ENCODE results near the gene LRRC66. TPM values are rescaled to one million over a fixed set of nuclear protein-coding genes. Genes with fewer than 3 reads are reported as not detected.

The LRRC66 gene
- polyA plus RNA-seq, 1 experiment, result 0.22 TPM

GRCh38 chr4:52036886-52037530, 16.8 kb upstream of the LRRC66 start:
- H3K27me3 ChIP-seq (ENCODE audit: control insufficient read depth, insufficient read depth, low read length), result peaks cover 5% of the 10 kb centered on the region
- POLR2A ChIA-PET, result interaction anchor here (1.5 kb wide), 1 partner anchor 194 kb away, joined by 5 read pairs; the partner anchor contains the start of gene DCUN1D4
- peak overlapping the region; percentile 82 for H3K4me3 ChIP-seq (ENCODE audit: low read depth, low read length)
- H3K9me3 ChIP-seq (ENCODE audit: control insufficient read depth, insufficient read depth, low read length), result no peaks in the 10 kb centered on the region
- TF ChIP-seq CTCF (IDR thresholded peaks at IDR 0.05; ENCODE audit: low read depth, low read length), result no peak
- no peak for DNase-seq (ENCODE audit: low read depth, low spot score)
- no peak overlapping the region for H3K27ac ChIP-seq (ENCODE audit: low read depth, low read length)
- CTCF ChIA-PET, result interaction anchor here (0.8 to 1.4 kb wide), 3 partner anchors 11 to 141 kb away, joined by 3 to 4 read pairs (median 3); no protein-coding TSS in a partner anchor

GRCh38 chr4:52035190-52035589, 15.0 kb upstream of the LRRC66 start:
- no peaks in the 10 kb centered on the region for H3K9me3 ChIP-seq (ENCODE audit: control insufficient read depth, insufficient read depth, low read length)
- CTCF ChIA-PET, result interaction anchor here (1.3 to 2.2 kb wide), 2 partner anchors 139 to 204 kb away, joined by 3 to 13 read pairs; no protein-coding TSS in a partner anchor
- no peaks in the 10 kb centered on the region for H3K27me3 ChIP-seq (ENCODE audit: control insufficient read depth, insufficient read depth, low read length)
- POLR2A ChIA-PET, result no interaction called here
- no peak overlapping the region for H3K27ac ChIP-seq (ENCODE audit: low read depth, low read length)
- H3K4me3 ChIP-seq (ENCODE audit: low read depth, low read length), result no peak overlapping the region
- no peak for DNase-seq (ENCODE audit: low read depth, low spot score)
- TF ChIP-seq CTCF (IDR thresholded peaks at IDR 0.05; ENCODE audit: low read depth, low read length), result no peak

- Histone ChIP-seq H3K4me3 (ENCODE audit: low read depth, low read length) (no peak overlapping the region), H3K9me3 (ENCODE audit: control insufficient read depth, insufficient read depth, low read length) (no peaks in the 10 kb centered on the region), H3K27me3 (ENCODE audit: control insufficient read depth, insufficient read depth, low read length) (no peaks in the 10 kb centered on the region), H3K27ac (ENCODE audit: low read depth, low read length) (no peak overlapping the region)
- POLR2A ChIA-PET, result no interaction called here
- TF ChIP-seq CTCF (IDR thresholded peaks at IDR 0.05; ENCODE audit: low read depth, low read length), result no peak
- CTCF ChIA-PET, result interaction anchor here (0.9 kb wide), 1 partner anchor 136 kb away, joined by 3 read pairs; no protein-coding TSS in a partner anchor
- no peak for DNase-seq (ENCODE audit: low read depth, low spot score)
These were observed 11.8 kb upstream of the LRRC66 start for GRCh38 chr4:52032005-52032404.

- TF ChIP-seq CTCF (IDR thresholded peaks at IDR 0.05; ENCODE audit: low read depth, low read length), result no peak
- Histone ChIP-seq H3K27ac (ENCODE audit: low read depth, low read length) (no peak overlapping the region), H3K9me3 (ENCODE audit: control insufficient read depth, insufficient read depth, low read length) (no peaks in the 10 kb centered on the region), H3K27me3 (ENCODE audit: control insufficient read depth, insufficient read depth, low read length) (no peaks in the 10 kb centered on the region), H3K4me3 (ENCODE audit: low read depth, low read length) (no peak overlapping the region)
- ChIA-PET POLR2A (no interaction called here), CTCF (interaction anchor here (1.6 to 3.8 kb wide), 3 partner anchors 122 to 198 kb away, joined by 5 to 27 read pairs (median 6); no protein-coding TSS in a partner anchor)
- peak; percentile 26 for DNase-seq (ENCODE audit: low read depth, low spot score)
These were observed 8.8 kb upstream of the LRRC66 start for GRCh38 chr4:52028970-52029369.

GRCh38 chr4:52017814-52018213, 2.3 kb downstream of the LRRC66 start:
- POLR2A ChIA-PET, result no interaction called here
- Histone ChIP-seq H3K27ac (ENCODE audit: low read depth, low read length) (no peak overlapping the region), H3K27me3 (ENCODE audit: control insufficient read depth, insufficient read depth, low read length) (no peaks in the 10 kb centered on the region), H3K4me3 (ENCODE audit: low read depth, low read length) (no peak overlapping the region), H3K9me3 (ENCODE audit: control insufficient read depth, insufficient read depth, low read length) (no peaks in the 10 kb centered on the region)
- TF ChIP-seq CTCF (IDR thresholded peaks at IDR 0.05; ENCODE audit: low read depth, low read length), result no peak
- CTCF ChIA-PET, result no interaction called here
- DNase-seq (ENCODE audit: low read depth, low spot score), result no peak

Data from AG04450 (cell line).